Pulmonary artery endothelial cell (primary cell): ENCODE data around the gene MYLIP. TPM values are rescaled to one million over a fixed set of nuclear protein-coding genes. Genes with fewer than 3 reads are reported as not detected.
"Not testable (repeated sequence)": the region's sequence is repeated elsewhere in the genome, so short reads cannot be mapped to it uniquely, and the experiment has no call there.

ENCODE experiments used
- DNase-seq: peaks from one replicate; pipeline ENCODE4 v3.0.0-alpha.2; 2011; ENCODE audit warnings: low read depth, low spot score
- total RNA-seq: library from RNA; depleted of rRNA; stranded (reverse); fragments of >200 nt; gene quantifications from 2 replicates; pipeline ENCODE4 v1.2.3, GENCODE V29; 2014

Gene MYLIP
- total RNA-seq, 1 donor from 2014 or later, result 28.0 TPM

DNA sequence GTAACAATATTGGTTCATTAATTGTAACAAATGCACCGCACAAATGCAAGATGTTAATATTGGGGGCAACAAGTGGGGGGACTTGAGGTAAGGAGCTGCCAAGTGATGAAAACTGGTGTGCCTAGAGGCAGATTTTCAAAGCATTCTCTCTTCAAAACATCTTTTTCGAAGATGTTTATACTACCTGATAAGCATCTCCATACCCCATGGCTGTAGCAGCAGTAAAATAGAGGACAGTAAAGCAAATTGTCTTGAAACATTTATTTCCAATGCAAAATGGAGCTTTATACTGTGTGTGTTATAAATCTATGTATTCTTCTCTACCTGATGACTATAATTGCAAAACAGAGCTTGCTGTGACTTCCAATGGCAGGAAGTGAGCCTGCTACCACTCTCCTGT is 42.5 kb downstream of the MYLIP start:
- no peak for DNase-seq

DNA sequence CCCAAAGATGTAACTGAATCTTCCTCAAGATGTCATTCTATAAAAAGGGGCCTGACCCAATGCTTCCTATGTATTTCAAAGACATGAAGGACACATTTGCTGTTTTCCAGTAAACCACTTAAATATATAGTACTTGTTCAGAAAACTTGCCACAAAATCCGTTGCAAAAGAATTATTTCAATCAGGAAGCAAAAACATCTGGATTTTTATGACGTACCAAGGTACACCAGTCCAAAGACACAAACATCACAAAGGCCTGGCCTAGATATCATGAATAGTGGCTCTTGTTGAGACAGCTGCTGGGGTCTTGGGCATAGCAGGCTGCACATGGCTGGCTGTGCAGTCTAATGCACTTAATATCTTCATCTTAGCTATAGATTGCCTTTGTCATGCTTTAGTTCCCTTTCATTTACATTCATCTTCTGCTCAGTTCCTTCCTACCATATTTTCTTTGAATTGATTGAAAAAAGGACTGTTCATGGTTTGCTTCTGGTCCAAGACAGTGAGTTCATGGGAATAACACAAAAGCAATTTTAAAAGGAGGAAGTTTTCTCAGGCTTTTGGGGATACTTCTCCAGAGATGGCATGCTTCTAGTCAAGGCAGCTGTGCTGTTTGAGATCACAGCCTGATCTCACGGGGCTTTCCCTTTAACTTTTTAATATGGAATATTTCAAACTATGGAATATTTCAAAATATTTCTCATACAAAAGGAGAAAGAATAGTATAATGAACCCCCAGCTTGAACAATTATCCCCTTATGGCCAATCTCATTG is 44.5 kb downstream of the MYLIP start:
- no peak for DNase-seq

DNA sequence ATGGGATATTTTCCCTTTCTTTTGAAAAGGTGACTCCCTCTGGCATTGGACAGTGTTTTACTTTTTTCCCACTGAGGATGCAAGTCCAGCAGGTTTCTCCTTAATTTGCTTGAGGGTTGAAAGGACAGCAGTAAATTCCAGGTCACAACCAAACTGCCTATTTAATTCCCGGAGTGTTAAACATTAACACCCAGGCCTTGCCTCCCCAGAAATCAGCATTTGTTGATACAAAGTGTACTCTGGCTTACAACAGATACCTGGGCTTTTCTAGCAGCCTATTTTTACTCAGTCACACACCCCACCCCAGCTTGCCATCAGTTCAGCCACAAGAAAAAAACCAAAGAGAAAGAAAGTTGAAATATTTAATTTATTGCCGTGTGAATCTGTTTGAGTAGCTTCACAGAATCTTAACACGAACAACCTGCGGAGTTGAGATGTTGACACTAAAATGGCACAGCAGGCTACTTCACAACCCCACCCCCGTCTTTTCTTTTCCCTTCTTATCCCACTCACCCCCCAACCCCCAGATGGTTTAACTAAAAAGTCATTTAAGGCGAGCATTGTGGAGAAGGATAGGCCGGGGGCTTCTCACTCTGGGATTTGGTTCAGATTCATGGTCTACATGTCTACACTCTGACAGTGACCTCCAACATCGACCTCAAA is 45.7 kb downstream of the MYLIP start:
- no peak for DNase-seq

DNA sequence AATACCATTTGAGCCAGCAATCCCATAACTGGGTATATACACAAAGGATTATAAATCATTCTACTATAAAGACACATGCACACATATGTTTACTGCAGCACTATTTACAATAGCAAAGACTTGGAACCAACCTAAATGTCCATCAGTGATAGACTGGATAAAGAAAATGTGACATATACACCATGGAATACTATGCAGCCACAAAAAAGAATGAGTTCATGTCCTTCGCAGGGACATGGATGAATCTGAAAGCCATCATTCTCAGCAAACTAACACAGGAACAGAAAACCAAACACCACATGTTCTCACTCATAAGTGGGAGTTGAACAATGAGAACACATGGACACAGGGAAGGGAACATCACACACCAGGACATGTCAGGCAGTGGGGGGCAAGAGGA is 47.7 kb downstream of the MYLIP start:
- DNase-seq, result not testable (repeated sequence)

DNA sequence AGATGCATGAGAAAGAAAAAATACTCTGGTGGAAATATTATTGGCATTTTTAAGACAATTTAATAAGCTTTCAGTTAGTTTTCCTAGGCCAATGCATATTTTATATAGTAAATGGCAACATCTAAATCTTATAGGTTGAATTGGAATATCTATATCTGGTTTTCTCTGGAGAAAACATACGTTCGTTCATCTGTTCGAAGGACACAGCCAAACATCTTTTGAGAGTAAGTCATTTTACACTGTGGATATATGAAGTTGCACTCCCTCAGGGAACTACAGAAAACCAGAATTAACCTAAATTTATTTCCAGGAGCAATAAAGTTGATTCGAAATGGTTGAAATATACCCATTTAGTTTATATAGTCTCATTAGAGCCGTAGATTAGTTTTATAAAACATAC is 49.0 kb downstream of the MYLIP start:
- no peak for DNase-seq

DNA sequence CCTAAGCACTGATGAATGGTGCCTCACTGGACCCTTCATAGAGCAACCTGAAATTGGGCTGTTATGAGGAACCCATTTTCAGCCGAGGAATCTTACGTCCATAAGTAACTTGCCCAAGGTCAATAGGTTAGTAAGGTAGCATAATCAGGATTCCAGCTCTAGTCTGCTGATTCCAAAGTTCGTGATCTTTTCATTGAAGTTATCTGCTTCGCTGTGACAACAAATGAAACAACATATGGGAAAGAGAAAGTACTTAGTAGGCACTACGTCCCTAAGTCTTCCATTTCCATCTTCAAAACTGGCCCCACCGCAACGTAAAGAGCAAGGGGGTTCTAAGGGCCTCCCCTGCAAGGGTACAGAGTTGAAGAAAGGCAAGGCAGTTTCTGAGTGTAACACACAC is 49.5 kb downstream of the MYLIP start:
- no peak for DNase-seq

DNA sequence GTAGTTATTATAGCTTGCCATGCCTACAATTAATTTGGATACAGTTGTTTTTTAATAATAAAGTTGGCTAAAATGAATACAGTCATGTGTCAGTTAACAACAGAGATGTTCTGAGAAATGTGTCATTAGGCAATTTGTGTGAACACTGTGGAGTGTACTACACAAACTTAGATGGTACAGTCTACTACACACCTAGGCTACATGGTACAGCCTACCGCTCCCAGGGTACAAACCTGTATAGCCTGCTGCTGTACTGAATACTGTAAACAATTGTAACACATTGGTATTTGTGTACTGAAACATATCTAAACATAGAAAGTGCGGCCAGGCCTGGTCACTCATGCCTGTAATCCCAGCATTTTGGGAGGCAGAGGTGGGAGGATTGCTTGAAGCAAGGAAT is 50.2 kb downstream of the MYLIP start:
- DNase-seq, result no peak

DNA sequence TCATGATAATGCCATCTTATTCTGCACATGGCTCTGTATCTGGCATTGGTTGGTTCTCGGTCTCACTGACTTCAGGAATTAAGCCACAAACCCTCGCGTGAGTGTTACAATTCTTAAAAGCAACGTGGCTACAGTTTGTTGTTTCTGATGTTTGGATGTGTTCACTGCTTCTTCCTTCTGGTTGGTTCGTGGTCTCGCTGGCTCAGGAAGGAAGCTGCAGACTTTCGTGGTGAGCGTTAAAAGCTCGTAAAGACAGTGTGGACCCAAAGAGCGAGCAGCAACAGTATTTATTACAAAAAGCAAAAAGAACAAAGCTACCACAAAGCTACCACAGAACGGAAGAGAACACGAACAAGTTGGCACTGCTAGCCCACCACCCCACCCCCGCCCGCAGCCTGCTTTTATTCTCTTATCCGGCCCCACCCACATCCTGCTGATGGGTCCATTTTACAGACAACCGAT is 51.1 kb downstream of the MYLIP start:
- no peak for DNase-seq

DNA sequence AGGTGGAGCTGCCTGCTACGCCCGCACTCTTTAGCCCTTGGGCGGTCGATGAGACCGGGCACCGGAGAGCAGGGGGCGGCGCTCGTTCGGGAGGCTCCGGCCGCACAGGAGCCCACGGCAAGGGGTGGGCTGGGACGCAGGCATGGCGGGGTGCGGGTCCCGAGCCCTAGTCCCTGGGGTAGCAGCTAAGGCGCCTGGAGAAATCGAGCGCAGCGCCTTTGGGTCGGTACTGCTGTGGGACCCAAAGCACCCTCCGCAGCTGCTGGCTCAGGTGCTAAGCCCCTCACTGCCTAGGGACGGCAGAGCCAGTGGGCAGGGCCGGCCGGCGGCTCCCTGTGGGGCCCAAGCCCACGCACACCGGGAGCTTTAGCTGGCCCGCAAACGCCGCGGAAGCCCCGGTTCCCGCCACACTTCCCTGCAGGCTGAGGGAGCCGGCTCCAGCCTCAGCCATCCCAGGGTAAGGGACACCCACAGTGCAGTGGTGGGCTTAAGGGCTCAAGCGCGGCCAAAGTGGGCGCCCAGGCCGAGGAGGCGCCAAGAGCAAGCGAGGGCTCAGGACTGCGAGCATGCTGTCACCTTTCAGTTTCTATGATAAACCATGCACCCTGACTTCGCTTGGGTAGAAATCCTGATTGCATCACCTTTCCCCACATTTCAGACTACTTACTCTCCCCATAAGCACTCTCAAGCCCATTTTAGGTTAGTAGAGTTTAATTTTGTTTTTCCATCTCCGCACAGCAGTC is 52.0 kb downstream of the MYLIP start:
- no peak for DNase-seq

DNA sequence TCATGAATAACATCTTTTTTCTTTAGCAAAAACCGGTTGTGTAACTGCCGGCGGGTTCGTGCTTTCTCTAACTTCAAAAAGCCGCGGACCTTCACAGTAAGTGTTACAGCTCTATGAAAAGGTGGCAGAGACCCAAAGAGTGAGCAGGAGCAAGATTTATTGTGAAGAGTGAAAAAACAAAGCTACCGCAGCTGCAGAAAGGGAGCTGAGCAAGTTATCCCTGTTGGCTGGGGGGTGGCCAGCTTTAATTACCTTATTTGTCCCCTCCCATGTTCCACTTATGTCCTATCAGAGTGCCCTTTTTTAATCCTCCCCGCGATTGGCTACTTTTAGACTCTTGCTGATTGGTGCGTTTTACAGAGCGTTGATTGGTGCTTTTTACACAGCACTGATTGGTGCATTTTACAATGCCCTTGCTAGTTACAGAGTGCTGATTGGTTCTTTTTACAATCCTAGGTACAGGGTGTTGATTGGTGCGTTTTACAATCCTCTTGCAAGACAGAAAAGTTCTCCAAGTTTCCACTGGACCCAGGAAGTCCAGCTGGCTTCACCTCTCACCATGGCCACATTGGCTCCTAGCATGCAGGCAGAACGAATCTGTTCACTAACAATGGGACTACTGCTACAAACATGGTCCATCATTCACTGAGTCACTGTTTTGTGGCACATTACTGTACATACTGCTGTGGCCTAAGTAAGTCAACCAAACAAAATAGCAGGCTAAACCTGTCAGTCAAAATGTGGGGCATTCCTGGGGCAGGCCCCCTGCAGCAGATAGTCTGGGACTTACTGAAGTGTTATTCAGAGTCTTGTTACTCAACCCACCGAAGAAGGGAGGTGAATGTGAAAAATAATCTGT is 52.8 kb downstream of the MYLIP start:
- no peak for DNase-seq

DNA sequence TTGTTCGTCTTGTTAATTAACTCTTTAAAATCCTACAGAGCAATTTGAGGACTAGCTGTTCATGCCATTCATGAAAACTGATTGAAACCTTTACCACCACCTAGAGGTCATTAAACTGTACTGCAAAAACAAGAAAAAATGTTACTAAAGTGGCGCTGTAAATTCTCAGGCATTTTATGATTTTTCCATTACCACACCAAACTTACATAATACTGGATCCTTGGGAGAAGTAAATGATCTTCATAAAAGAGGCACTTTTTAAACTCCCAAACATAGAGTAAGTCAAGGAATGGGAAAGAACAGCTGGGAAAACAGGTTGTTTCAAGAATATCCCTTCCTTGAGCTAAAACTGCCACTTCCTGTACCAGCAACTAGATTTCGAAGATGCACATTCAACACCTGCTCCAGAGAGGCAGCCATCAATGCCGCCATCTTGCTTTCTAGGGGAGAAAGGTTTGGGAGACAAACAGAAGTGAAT is 54.3 kb downstream of the MYLIP start:
- no peak for DNase-seq

DNA sequence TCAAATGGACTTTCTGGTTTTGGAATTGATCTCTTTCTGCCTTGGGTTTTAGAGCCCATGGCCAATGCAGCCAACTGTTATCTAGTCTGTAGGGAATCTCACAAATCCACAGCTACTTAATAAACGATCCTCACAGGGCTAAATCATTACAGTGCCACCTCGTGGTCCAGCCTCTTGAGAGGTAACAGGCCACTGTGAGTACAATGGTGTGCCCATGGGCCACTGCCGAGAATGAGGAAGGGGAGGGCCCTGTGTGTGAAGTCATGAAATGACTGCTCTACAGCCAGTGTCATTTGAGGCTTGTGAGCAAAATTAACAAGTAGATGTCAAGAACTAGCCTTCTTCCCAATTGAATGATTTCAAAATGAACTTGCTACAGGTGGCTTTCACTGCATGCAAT is 55.2 kb downstream of the MYLIP start:
- no peak for DNase-seq

DNA sequence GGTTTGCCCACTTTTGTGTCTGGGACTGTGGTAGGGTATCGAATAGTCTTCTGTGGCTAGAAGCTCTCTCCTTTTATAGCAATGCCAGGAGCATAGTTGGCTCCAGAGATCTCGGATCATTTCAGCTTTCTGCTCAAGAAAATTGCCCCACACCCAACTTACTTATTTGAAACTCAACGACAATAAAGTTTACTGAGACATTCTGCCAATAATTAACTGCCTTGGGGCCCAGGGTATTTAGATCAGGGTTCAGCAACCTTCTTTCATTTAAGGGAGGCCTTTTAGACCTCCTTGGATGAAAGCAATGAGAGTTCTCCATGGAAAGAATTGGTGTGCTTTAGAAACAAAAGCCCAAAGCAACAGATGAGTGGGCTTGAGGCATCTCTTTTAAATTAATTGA is 55.7 kb downstream of the MYLIP start:
- DNase-seq, result no peak

DNA sequence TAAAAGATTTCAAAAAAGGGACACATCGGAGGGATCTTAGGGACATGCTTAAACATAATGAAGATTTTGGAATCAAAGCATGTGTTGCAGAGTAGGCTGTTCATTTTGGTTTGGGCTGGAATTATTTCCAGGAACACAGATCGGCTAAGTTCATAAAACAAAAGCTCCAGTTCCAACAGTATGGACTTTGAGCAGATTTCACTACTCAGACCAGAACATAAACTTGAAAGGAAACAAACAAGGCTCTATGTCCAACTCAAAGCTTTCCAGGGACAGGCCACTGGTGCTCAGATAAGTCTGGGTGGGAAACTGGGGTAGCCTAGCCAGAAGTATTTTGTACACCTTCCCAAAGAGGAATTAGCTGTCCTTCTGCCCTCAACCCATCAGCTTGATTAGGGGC is 58.3 kb downstream of the MYLIP start:
- DNase-seq, result no peak

DNA sequence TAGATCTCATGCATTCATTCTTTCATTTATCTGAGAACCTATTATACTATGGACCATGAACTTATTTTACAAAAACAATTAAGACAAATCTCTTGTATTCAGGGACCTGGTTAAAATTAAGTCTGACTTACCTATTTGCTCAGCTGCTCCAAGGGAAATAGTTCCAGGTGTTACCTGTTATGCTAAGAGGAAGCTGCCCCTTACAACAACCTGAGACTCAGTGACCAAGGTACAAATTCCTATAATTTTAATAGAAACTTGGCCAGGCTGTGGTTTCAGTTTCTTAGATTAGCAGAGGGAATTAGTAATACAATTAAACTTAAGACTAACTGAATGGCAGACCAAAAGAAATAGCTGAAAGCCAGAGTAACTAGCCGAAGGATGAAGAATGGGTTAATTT is 61.3 kb downstream of the MYLIP start:
- DNase-seq, result no peak

DNA sequence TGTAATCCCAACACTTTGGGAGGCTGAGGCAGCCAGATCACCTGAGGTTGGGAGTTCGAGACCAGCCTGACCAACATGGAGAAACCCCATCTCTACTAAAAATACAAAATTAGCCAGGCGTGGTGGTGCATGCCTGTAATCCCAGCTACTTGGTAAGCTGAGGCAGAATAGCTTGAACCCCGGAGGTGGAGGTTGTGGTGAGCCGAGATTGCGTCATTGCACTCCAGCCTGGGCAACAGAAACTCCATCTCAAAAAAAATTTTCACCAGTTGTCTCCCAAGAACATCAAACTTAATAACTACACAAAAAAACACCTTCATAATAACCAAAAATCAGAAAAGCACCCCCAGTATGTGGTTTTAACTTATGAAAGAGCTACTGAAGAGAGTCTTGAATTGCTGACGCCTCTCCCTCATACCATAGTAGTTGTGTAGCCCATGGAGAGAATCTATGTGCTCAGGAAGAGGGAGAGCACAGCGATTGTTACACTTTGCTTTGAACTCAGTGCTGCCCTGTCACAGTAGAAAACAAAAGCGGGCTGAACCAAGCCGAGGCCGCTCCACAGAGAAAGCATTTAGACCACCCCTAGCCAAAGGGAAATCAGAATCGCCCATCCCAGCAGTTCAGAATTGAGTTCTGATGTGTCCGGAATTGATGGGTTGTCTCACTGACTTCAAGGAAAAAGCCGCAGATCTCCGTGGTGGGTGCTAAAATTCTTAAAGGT is 67.5 kb downstream of the MYLIP start:
- no peak for DNase-seq

DNA sequence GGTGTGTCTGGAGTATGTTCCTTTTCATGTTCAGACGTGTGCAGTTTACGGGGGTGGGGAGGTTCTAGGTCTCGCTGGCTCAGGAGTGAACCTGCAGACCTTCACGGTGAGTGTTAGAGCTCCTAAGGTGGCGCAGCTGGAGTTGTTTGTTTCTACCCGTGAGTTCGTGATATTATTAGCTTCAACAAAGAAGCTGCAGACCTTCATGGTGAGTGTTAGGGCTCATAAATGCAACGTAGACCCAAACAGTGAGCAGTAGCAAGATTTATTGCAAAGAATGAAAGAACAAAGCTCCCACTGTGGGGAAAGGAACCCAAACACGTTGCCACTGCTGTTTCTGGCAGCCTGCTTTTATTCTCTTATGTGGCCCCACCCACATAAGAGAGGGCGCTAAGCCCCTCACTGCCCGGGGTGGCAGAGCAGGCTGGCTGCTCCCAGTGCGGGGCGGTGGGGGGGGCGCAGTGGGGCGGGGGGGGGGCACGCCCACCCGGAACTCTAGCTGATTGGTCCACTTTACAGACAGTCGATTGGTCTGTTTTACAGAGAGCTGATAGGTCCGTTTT is 68.2 kb downstream of the MYLIP start:
- DNase-seq, result no peak
